Measurements from ENCODE around the gene GLP2R.

GRCh38 chr17:9818760-9819159 lies 7.0 kb upstream of the GLP2R start:
- TF ChIP-seq EZH2 (IDR thresholded peaks at IDR 0.05) (no peak), POLR2AphosphoS5 (IDR thresholded peaks at IDR 0.05; ENCODE audit: borderline replicate concordance, low read depth, low read length) (no peak)

Data from SK-N-MC (cell line).